ENCODE results near the gene ZKSCAN4. TPM values are rescaled to one million over a fixed set of nuclear protein-coding genes. Genes with fewer than 3 reads are reported as not detected.

Gene ZKSCAN4
- total RNA-seq, 2 donors from 2014 or later = 2.7 to 5.8 TPM

Other genes with a start within 250 kb of the ZKSCAN4 start
- gene ZNF165, start 171.7 kb downstream of the ZKSCAN4 start, total RNA-seq = 1 to 10 TPM; 1.3 to 1.8 TPM
- 1 to 10 TPM; 5.3 TPM for gene ZSCAN16, start 127.7 kb downstream of the ZKSCAN4 start, total RNA-seq
- 10 to 100 TPM; 20.5 to 39.4 TPM for gene ZKSCAN8, start 110.4 kb downstream of the ZKSCAN4 start, total RNA-seq
- gene ZSCAN9, start 27.0 kb downstream of the ZKSCAN4 start, total RNA-seq = 10 to 100 TPM; 16.7 to 17.3 TPM
- gene NKAPL, start 7.0 kb upstream of the ZKSCAN4 start, total RNA-seq = 1 to 10 TPM in 1 of 2 donors, under 1 TPM in 1; 0.14 to 3.9 TPM
- gene ZSCAN26, start 14.9 kb upstream of the ZKSCAN4 start, total RNA-seq = 10 to 100 TPM; 25.0 to 30.7 TPM
- gene PGBD1, start 29.3 kb upstream of the ZKSCAN4 start, total RNA-seq = 1 to 10 TPM; 4.2 to 4.6 TPM
- gene ZSCAN31, start 83.9 kb upstream of the ZKSCAN4 start, total RNA-seq = 10 to 100 TPM; 13.7 to 21.7 TPM
- gene ZKSCAN3, start 97.7 kb upstream of the ZKSCAN4 start, total RNA-seq = 1 to 10 TPM; 5.9 to 6.5 TPM
- gene ZSCAN12, start 147.5 kb upstream of the ZKSCAN4 start, total RNA-seq = 10 to 100 TPM in 1 of 2 donors, 1 to 10 TPM in 1; 5.9 to 10.2 TPM
- 1 to 10 TPM; 5.3 to 5.7 TPM for gene ZSCAN23, start 191.2 kb upstream of the ZKSCAN4 start, total RNA-seq